Mammary epithelial cell (primary cell): ENCODE results near the gene CORO1C.

Experiments
- EZH2 ChIP-seq: IDR thresholded peaks from 2 replicates; pipeline ENCODE4 v1.6.1; 2012; ENCODE audit warnings: low read length, inconsistent platforms, borderline replicate concordance
- TF ChIP-seq, protein P1 (sequence below), 2 donors: IDR thresholded peaks in 1 of 2; conservative IDR thresholded peaks in 1 of 2; 2 replicates each; pipeline ENCODE4 v1.5.1; 2011 to 2012; ENCODE audit warnings: inconsistent platforms in 2 of 2, low read length in 2 of 2, mild to moderate bottlenecking in 2 of 2, control low read depth in 1 of 2, low read depth in 1 of 2; ENCODE audit not compliant: insufficient read depth in 1 of 2; ENCODE audit errors: extremely low read depth in 1 of 2

DNA sequence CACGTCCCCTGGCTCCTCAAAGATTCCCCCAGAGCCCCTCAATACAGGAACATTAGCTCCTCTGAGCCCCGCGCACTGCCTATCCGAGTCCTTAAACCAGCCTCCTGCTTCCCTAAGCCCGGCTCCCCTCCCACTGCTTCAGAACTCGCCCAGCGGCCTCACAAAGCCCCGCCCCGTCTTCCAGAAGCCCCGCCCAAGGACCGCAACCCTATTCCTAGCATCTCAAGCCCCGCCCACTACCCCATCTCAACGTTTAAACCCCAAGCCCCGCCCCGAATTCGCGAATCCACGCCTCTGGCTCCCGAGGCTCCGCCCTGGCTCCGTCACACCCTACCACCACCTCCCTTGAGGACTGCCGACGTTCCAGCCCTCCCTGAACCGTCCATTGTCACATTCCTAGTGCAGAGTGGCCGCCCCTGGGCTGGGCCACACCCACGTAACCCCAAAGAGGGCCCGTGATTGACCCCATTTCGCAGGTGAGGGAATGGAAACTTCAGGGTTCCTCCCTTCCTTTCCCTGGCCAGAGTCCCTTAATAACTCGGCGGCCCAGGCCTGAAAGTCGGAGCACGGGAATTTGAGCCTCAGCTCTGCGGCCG is 646 bp upstream of the CORO1C start:
- TF ChIP-seq, protein P1, sequence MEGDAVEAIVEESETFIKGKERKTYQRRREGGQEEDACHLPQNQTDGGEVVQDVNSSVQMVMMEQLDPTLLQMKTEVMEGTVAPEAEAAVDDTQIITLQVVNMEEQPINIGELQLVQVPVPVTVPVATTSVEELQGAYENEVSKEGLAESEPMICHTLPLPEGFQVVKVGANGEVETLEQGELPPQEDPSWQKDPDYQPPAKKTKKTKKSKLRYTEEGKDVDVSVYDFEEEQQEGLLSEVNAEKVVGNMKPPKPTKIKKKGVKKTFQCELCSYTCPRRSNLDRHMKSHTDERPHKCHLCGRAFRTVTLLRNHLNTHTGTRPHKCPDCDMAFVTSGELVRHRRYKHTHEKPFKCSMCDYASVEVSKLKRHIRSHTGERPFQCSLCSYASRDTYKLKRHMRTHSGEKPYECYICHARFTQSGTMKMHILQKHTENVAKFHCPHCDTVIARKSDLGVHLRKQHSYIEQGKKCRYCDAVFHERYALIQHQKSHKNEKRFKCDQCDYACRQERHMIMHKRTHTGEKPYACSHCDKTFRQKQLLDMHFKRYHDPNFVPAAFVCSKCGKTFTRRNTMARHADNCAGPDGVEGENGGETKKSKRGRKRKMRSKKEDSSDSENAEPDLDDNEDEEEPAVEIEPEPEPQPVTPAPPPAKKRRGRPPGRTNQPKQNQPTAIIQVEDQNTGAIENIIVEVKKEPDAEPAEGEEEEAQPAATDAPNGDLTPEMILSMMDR (conservative IDR thresholded peaks at IDR 0.05 in 1 of 2, IDR thresholded peaks at IDR 0.05 in 1 of 2; ENCODE audit: extremely low read depth in 1 of 2, insufficient read depth in 1 of 2, low read depth in 1 of 2, low read length in 2 of 2) = no peak
- TF ChIP-seq EZH2 = no peak
